SW 1271 (cell line): Measurements from ENCODE around the gene MDH1B.

ENCODE experiments used
- DNase-seq, 2 experiments: peaks; one replicate each; lab custom pipeline; 2025; lab: John Stamatoyannopoulos, UW

Gene MDH1B

GRCh38 chr2:206693399-206694137 is 71.6 kb downstream of the MDH1B start:
- peak; percentile 8 to 48 for DNase-seq

GRCh38 chr2:206692971-206693370 is 72.2 kb downstream of the MDH1B start:
- DNase-seq: no peak

- no peak for DNase-seq
Measured at GRCh38 chr2:206688990-206689389, 76.1 kb downstream of the MDH1B start.

- DNase-seq: no peak
Measured at GRCh38 chr2:206688453-206688852, 76.7 kb downstream of the MDH1B start.
